Epidermal melanocyte (primary cell): ENCODE results near the gene UNC45A.

Experiments
- DNase-seq: peaks from one replicate; pipeline ENCODE4 v3.0.0; 2011; ENCODE audit warnings: low spot score; ENCODE audit not compliant: insufficient read length

The UNC45A gene

GRCh38 chr15:90959894-90960293 is 24.8 kb downstream of the UNC45A start:
- peak; percentile 76 for DNase-seq

- DNase-seq: no peak
Measured at GRCh38 chr15:90960298-90961091, 25.4 kb downstream of the UNC45A start.

- DNase-seq: no peak
Measured at GRCh38 chr15:90962021-90962420, 26.9 kb downstream of the UNC45A start.

- no peak for DNase-seq
Measured at GRCh38 chr15:90966262-90966661, 31.2 kb downstream of the UNC45A start.

- DNase-seq: no peak
Measured at GRCh38 chr15:90967206-90967605, 32.1 kb downstream of the UNC45A start.

GRCh38 chr15:90968434-90968833 is 33.3 kb downstream of the UNC45A start:
- no peak for DNase-seq

GRCh38 chr15:90970274-90970673 is 35.2 kb downstream of the UNC45A start:
- no peak for DNase-seq

- no peak for DNase-seq
Measured at GRCh38 chr15:90972133-90972532, 37.0 kb downstream of the UNC45A start.

GRCh38 chr15:90974216-90974615 is 39.1 kb downstream of the UNC45A start:
- no peak for DNase-seq

- no peak for DNase-seq
Measured at GRCh38 chr15:90979582-90979981, 44.5 kb downstream of the UNC45A start.

- no peak for DNase-seq
Measured at GRCh38 chr15:90981681-90982080, 46.6 kb downstream of the UNC45A start.

GRCh38 chr15:90982135-90982534 is 47.0 kb downstream of the UNC45A start:
- no peak for DNase-seq

GRCh38 chr15:90986790-90987507 is 51.9 kb downstream of the UNC45A start:
- DNase-seq: no peak

- DNase-seq: no peak
Measured at GRCh38 chr15:90987561-90988141, 52.6 kb downstream of the UNC45A start.

GRCh38 chr15:90988296-90988695 is 53.2 kb downstream of the UNC45A start:
- no peak for DNase-seq

- no peak for DNase-seq
Measured at GRCh38 chr15:90989040-90989768, 54.1 kb downstream of the UNC45A start.

- no peak for DNase-seq
Measured at GRCh38 chr15:90990446-90990845, 55.4 kb downstream of the UNC45A start.

GRCh38 chr15:90991587-90992285 is 56.7 kb downstream of the UNC45A start:
- DNase-seq: no peak

GRCh38 chr15:90994059-90994416 is 59.0 kb downstream of the UNC45A start:
- DNase-seq: no peak

- peak; percentile 96 for DNase-seq
Measured at GRCh38 chr15:90994417-90995311, 59.6 kb downstream of the UNC45A start, which contains the start of gene PRC1. Gene PRC1 (minus strand): TSS chr15:90994535. CDS start chr15:90994417, 118 bp downstream.
